Right lobe of liver (tissue), 4 donors: ENCODE measurements around the gene BANP.
"Not testable (repeated sequence)": the region's sequence is repeated elsewhere in the genome, so short reads cannot be mapped to it uniquely, and the experiment has no call there.

ENCODE experiments used
- CTCF ChIP-seq, 4 donors: fragments of 200-600 bp in 3 of 4; fragments of 450-650 bp in 1 of 4; IDR thresholded peaks; one replicate each; pipeline versions ENCODE4 v1.5.1 to v1.8.0; 2016 to 2022; ENCODE audit warnings: antibody characterized with exemption in 4 of 4, mild to moderate bottlenecking in 2 of 4
- POLR2A ChIP-seq: fragments of 450-650 bp; IDR thresholded peaks from one replicate; pipeline ENCODE4 v1.6.1; 2017; ENCODE audit warnings: antibody characterized with exemption, mild to moderate bottlenecking
- donor health status: DM: no; HTN: no; CAD: no.
- donor health status: DM: no; HTN: no; CAD: no.
- donor health status: DM: no; HTN: yes; CAD: no.

DNA sequence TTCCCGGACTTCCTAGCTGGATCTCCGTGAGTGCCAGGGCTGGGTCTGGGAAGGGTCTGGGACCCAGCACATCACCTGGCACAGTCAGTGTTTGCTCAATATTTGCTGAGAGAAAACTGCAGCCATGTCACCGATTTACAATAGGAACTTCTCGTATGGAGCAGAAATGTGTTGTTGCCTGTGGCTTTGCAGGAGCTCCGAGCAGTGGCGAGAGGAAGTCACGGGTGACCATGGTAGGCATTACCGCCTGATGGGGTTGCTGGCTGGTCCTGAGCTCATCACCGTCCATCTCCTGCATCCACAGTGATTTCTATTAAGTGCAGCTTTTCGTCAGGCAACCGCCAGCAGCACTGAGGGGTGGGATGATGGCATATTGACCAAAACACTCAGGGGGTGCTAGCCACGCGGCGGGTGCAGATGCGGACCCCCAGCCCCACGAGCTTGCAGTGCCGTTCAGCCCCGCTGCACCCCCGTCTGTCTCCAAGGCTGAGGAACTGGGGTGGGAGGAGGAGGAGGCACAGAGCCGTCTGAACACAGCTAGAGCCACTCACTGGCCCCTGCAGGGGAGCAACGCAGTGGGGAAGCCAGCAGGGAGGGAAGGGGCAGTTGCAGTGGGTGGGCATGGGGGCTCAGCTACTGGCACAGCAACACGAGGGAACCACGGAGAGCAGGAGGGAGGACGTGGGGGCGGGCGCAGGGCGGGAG, 37.1 kb upstream of the BANP start:
- not testable (repeated sequence) for TF ChIP-seq CTCF (IDR thresholded peaks at IDR 0.05); POLR2A
